GM18873 (cell line): ENCODE results near the gene CEACAM21.

Experiments
- ATAC-seq: cut with Tn5 transposase; IDR thresholded peaks from one replicate; pipeline ENCODE4 v1.9.1; 2021; ENCODE audit warnings: mild to moderate bottlenecking, moderate library complexity, moderate number of reproducible peaks; ENCODE audit not compliant: unreplicated experiment, low FRiP score

Gene CEACAM21

DNA sequence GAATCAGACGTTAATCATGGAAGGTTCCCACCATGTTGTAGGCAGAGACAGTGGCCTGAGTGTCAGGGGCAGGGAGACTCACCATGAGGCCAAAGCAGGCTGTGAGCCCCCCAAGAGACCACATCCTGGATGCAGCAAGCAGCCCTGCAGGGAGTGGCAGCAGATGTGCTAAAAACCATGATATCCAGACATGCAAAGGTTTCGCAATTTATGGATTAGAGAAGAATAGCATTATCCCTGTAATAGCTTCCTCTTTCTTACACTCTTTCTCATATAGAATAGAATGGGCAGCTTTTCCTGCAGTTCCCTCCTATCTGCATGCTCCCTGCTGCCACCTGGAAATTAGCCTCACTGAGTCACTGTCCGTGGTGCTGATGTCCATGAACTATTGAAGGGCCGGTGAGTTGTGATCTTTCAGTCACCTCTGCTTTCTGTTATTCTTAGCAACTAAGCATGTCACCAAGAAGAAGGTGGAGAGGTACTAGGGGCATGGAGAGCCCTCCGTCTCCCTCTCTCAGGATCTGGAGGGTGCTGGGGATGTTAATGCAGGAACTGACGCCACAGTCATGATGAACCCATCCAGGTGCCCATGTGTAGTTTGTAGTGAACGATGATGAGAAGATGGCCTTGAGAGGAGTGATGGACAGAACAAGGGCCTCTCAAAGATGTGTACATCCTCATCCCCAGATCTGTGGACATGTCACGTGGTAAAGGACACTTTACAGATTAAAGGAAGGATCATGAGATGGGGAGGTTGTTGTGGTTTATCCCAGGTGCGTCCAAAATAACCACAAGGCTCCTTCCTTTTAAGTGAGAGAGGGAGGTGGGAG, 41.0 kb downstream of the CEACAM21 start:
- no peak for ATAC-seq

GRCh38 chr19:41617941-41618730, 42.2 kb downstream of the CEACAM21 start:
- ATAC-seq, result no peak

- ATAC-seq, result no peak
Observed at GRCh38 chr19:41619018-41619556, 43.1 kb downstream of the CEACAM21 start.

DNA sequence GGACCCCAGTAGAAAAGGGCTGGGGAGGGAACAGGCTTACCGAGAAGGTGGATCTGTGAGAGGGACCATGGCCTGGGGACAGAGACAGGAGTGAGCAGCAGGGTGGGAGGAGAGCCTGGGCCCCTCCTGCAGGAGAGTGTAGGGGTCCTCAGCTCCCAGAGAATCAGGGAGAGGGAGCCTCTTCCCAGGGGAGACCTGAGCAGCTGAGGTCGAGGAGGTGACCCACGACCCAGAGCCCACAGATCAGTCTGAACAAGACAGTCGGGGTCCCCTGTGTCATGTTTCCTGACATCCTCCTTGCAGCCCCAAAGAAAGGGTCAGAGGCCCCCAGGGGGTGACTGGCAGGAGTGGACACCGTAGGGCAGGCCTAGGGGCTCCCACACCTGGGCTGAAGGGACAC, 44.2 kb downstream of the CEACAM21 start:
- ATAC-seq, result no peak

GRCh38 chr19:41621226-41621625, 45.3 kb downstream of the CEACAM21 start:
- no peak for ATAC-seq

GRCh38 chr19:41621654-41622053, 45.7 kb downstream of the CEACAM21 start:
- ATAC-seq, result no peak

- ATAC-seq, result no peak
Observed at GRCh38 chr19:41623360-41623759, 47.4 kb downstream of the CEACAM21 start.

GRCh38 chr19:41624515-41624914, 48.5 kb downstream of the CEACAM21 start:
- no peak for ATAC-seq

DNA sequence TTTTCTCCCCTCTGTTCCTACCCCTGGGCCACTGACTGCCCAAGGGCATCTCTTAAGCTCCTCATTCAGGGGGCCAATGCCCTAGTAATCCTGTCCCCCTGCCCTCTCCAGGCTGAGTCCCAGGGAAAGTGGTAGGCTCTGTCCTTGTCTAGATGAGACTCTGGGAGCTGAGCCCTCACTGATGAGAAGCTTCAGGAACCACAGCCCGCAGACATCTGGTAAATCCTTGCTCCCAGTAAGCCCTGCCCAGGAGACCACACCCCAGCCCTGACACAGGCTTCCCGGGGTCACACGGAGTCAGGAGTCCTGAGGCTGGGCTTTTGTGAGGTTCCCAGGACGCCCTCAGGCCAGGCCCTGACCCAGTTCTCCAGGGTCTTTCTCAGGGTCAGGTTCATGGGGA, 49.0 kb downstream of the CEACAM21 start:
- ATAC-seq, result no peak

DNA sequence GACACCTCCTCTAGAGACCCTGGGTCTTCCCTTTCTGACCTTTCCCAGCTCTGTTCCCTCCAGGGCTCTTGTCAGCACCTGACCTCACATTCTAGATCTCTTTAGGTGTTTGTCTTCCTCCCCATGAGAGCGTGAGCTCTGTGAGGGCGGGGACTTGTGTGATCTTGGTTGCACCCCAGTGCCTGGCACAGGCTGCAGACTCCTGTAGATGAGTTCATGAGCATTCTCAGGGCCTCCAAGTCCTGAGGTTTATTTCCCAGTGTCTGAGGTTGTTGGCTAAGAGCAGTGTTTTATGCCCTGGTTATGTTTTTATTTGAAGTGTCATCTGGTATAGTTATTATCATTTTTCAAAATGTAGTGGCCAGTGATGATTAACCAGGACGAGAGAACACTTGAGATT, 50.3 kb downstream of the CEACAM21 start:
- no peak for ATAC-seq

GRCh38 chr19:41626877-41627276, 50.9 kb downstream of the CEACAM21 start, which contains the start of gene CEACAM4:
Gene CEACAM4 (minus strand): TSS chr19:41627074. CDS start chr19:41626963, 111 bp downstream.
- ATAC-seq, result no peak

GRCh38 chr19:41627966-41628675, 52.2 kb downstream of the CEACAM21 start:
- ATAC-seq, result no peak
